GM21390 (cell line): ENCODE measurements around the gene UBR4.

Source experiments
- ATAC-seq: cut with Tn5 transposase; IDR thresholded peaks from one replicate; pipeline ENCODE4 v1.9.1; 2021; ENCODE audit not compliant: unreplicated experiment

The UBR4 gene

GRCh38 chr1:19038732-19039131 is 171.3 kb downstream of the UBR4 start:
- ATAC-seq: no peak

- no peak for ATAC-seq
These were observed 172.0 kb downstream of the UBR4 start for GRCh38 chr1:19038096-19038495.

GRCh38 chr1:19037659-19038058 is 172.4 kb downstream of the UBR4 start:
- ATAC-seq: no peak

- no peak for ATAC-seq
These were observed 173.1 kb downstream of the UBR4 start for GRCh38 chr1:19036813-19037605.

GRCh38 chr1:19036041-19036812 is 173.8 kb downstream of the UBR4 start:
- no peak for ATAC-seq

GRCh38 chr1:19035377-19036040 is 174.6 kb downstream of the UBR4 start:
- no peak for ATAC-seq

GRCh38 chr1:19034721-19035120 is 175.3 kb downstream of the UBR4 start:
- ATAC-seq: no peak

- ATAC-seq: no peak
These were observed 176.0 kb downstream of the UBR4 start for GRCh38 chr1:19033926-19034680.

- no peak for ATAC-seq
These were observed 176.6 kb downstream of the UBR4 start for GRCh38 chr1:19033515-19033839.

GRCh38 chr1:19032701-19033514 is 177.2 kb downstream of the UBR4 start:
- no peak for ATAC-seq

- no peak for ATAC-seq
These were observed 177.7 kb downstream of the UBR4 start for GRCh38 chr1:19032413-19032695.

- ATAC-seq: no peak
These were observed 180.6 kb downstream of the UBR4 start for GRCh38 chr1:19029191-19030085.

- ATAC-seq: no peak
These were observed 181.4 kb downstream of the UBR4 start for GRCh38 chr1:19028546-19029129.

- no peak for ATAC-seq
These were observed 182.0 kb downstream of the UBR4 start for GRCh38 chr1:19028110-19028509.
